Ascending aorta (tissue), 2 donors: ENCODE results near the gene H2BW2. TPM values are rescaled to one million over a fixed set of nuclear protein-coding genes. Genes with fewer than 3 reads are reported as not detected.
"Not testable (repeated sequence)": the region's sequence is repeated elsewhere in the genome, so short reads cannot be mapped to it uniquely, and the experiment has no call there.

ENCODE experiments used
- DNase-seq, 2 donors: peaks; one replicate each; pipeline ENCODE4 v3.0.0-alpha.2; 2019; ENCODE audit warnings: low spot score in 2 of 2
- H3K27ac ChIP-seq, 2 donors: fragments of 200-600 bp; sonication (generic); one replicate each; pipeline ENCODE4 v1.5.1; 2016 to 2017; ENCODE audit warnings: mild to moderate bottlenecking in 1 of 2
- H3K27me3 ChIP-seq: fragments of 200-600 bp; sonication (generic); one replicate; pipeline ENCODE4 v1.5.1; 2017
- H3K36me3 ChIP-seq, 2 donors: fragments of 200-600 bp; sonication (generic); one replicate each; pipeline ENCODE4 v1.5.1; 2016
- H3K4me1 ChIP-seq, 2 donors: fragments of 200-600 bp; sonication (generic); one replicate each; pipeline ENCODE4 v1.5.1; 2016 to 2017; ENCODE audit warnings: mild to moderate bottlenecking in 1 of 2
- H3K4me3 ChIP-seq, 2 donors: fragments of 200-600 bp; sonication (generic); one replicate each; pipeline ENCODE4 v1.5.1; 2016 to 2017; ENCODE audit warnings: mild to moderate bottlenecking in 1 of 2
- H3K9me3 ChIP-seq, 2 donors: fragments of 200-600 bp; sonication (generic); one replicate each; pipeline ENCODE4 v1.5.1; 2016
- CTCF ChIP-seq, 3 experiments: fragments of 200-600 bp in 2 of 3; fragments of 450-650 bp in 1 of 3; sonication (generic) in 2 of 3; IDR thresholded peaks; one replicate each; pipeline ENCODE4 v1.5.1; 2016 to 2019; ENCODE audit warnings: antibody characterized with exemption in 3 of 3, mild to moderate bottlenecking in 1 of 3, moderate library complexity in 1 of 3
- intact Hi-C: fragments of 100-400 bp; cut with DNase I; formaldehyde crosslinking; loops from one replicate; pipeline ENCODE4 v1.15.1; 2023
- total RNA-seq: library from RNA; depleted of rRNA; stranded (reverse); fragments of >200 nt; gene quantifications from one replicate; pipeline ENCODE4 v1.1.0, GENCODE V29; 2016

Gene H2BW2
- total RNA-seq, 1 donor from 2014 or later: not detected

DNA sequence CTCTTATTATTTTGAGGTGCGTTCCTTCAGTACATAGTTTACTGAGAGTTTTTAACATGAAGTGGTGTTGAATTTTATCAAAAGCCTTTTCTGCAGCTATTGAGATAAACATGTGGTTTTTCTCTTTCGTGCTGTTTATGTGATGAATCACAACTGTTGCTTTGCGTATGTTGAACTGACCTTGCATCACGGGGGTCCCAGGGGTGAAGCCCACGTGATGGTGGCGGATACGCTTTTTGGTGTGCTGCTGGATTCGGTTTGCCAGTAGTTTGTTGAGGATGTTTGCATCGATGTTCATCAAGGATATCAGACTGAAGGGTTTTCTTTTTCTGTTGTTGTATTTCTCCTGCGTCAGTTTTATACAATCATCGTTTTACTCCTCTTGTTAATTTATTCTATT is 21.6 kb upstream of the H2BW2 start:
- Histone ChIP-seq H3K27ac (no peak overlapping the region), H3K4me3 (no peak overlapping the region), H3K36me3 (no peaks in the 10 kb centered on the region), H3K4me1 (no peaks in the 10 kb centered on the region), H3K27me3 (no peaks in the 10 kb centered on the region), H3K9me3 (no peaks in the 10 kb centered on the region)
- no peak for DNase-seq
- TF ChIP-seq CTCF (IDR thresholded peaks at IDR 0.05): no peak
- intact Hi-C loops: no loop called here

GRCh38 chrX:104041003-104041402 is 1.2 kb downstream of the H2BW2 start:
- DNase-seq: no peak
- no peaks in the 10 kb centered on the region for H3K36me3 ChIP-seq
- H3K27me3 ChIP-seq: no peaks in the 10 kb centered on the region
- no peaks in the 10 kb centered on the region for H3K4me1 ChIP-seq
- intact Hi-C loops: no loop called here
- H3K9me3 ChIP-seq: no peaks in the 10 kb centered on the region
- TF ChIP-seq CTCF (IDR thresholded peaks at IDR 0.05): no peak
- H3K4me3 ChIP-seq: no peak overlapping the region
- H3K27ac ChIP-seq: no peak overlapping the region

GRCh38 chrX:104045642-104046041 is 5.9 kb downstream of the H2BW2 start:
- Histone ChIP-seq H3K36me3 (no peaks in the 10 kb centered on the region), H3K27ac (no peak overlapping the region), H3K27me3 (no peaks in the 10 kb centered on the region), H3K4me3 (no peak overlapping the region), H3K9me3 (no peaks in the 10 kb centered on the region), H3K4me1 (no peaks in the 10 kb centered on the region)
- no peak for DNase-seq
- intact Hi-C loops: no loop called here
- TF ChIP-seq CTCF (IDR thresholded peaks at IDR 0.05): no peak

DNA sequence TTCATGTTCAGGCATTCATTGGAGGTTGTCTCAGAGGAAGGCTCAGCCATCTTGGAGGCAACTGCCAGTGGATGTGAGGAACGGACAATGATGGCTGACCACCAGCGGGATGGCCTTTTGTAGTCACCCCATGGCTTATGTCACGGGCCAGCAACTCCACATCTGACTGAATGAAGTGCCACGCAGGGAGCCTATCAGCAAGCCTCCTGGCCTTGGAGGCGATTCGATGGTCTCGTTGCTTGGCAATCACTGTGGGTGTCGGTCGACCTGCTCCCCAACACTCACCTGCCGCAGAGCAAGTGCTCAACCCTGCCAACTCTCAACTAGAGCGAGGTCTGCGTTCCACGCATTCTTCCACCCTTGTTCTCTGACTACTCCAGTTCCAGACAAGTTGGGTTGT is 7.4 kb downstream of the H2BW2 start:
- Histone ChIP-seq H3K9me3 (no peaks in the 10 kb centered on the region), H3K4me3 (no peak overlapping the region), H3K27ac (no peak overlapping the region), H3K36me3 (no peaks in the 10 kb centered on the region), H3K27me3 (no peaks in the 10 kb centered on the region), H3K4me1 (no peaks in the 10 kb centered on the region)
- intact Hi-C loops: no loop called here
- TF ChIP-seq CTCF (IDR thresholded peaks at IDR 0.05): no peak
- DNase-seq: no peak

- H3K36me3 ChIP-seq, H3K4me1 ChIP-seq, H3K27me3 ChIP-seq, intact Hi-C loops, H3K4me3 ChIP-seq, H3K27ac ChIP-seq, DNase-seq, H3K9me3 ChIP-seq: not testable (repeated sequence)
Observed at GRCh38 chrX:104054956-104055355, 15.2 kb downstream of the H2BW2 start.

GRCh38 chrX:104062636-104063035 is 22.9 kb downstream of the H2BW2 start:
- H3K9me3 ChIP-seq, intact Hi-C loops, DNase-seq, H3K36me3 ChIP-seq, H3K27me3 ChIP-seq, H3K4me3 ChIP-seq, H3K4me1 ChIP-seq, H3K27ac ChIP-seq: not testable (repeated sequence)

- H3K9me3 ChIP-seq, DNase-seq, H3K36me3 ChIP-seq, intact Hi-C loops, H3K27me3 ChIP-seq, H3K27ac ChIP-seq, H3K4me3 ChIP-seq, H3K4me1 ChIP-seq: not testable (repeated sequence)
Observed at GRCh38 chrX:104075778-104076445, 36.2 kb downstream of the H2BW2 start, which contains the start of gene TMSB15C. TMSB15C (minus strand) TSS chrX:104076236.

- intact Hi-C loops, H3K27me3 ChIP-seq, H3K9me3 ChIP-seq: not testable (repeated sequence)
Observed at GRCh38 chrX:104077854-104078253, 38.1 kb downstream of the H2BW2 start.

More at GRCh38 chrX:104077854-104078253, 38.1 kb downstream of the H2BW2 start:
- DNase-seq, H3K4me1 ChIP-seq, H3K36me3 ChIP-seq, H3K27ac ChIP-seq, H3K4me3 ChIP-seq: not testable (repeated sequence)
